ENCODE measurements around the gene OGFR. TPM values are rescaled to one million over a fixed set of nuclear protein-coding genes. Genes with fewer than 3 reads are reported as not detected.

OGFR gene
- total RNA-seq, 1 donor, result 33.7 TPM

DNA sequence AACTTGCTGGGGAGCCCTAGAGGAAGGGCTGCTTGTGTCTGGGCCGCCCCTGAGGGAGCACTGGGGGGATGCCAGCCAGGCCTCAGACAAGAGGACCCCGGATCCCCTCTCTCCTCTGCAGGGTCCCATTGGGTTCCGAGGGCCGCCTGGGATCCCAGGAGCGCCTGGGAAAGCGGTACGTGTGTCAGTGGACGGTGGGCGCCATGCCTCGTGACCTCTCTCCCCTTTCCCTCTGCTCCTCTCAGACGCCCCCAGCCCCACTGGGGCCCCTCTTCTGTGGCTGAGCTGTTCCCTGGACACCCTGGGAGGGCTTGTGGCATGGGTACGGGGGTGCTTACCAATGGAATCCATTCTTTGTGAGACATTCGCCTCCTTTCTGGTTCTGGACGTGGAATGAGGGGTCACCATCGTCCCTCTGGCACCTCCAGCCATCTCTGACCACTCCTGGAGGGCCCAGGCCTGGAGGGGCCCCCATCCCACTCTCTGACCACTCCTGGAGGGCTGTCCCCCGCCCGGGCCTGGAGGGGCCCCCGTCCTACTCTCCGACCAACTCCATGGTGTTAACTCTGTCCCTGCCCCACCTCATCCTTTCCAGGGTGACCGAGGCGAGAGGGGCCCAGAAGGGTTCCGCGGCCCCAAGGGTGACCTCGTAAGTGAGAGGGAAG lies 22.1 kb downstream of the OGFR start:
- no peak for DNase-seq (ENCODE audit: low read depth)

GRCh38 chr20:62827311-62828038 lies 22.8 kb downstream of the OGFR start:
- H3K4me3 ChIP-seq (ENCODE audit: low read depth, low read length), result no peak overlapping the region
- no peak for TF ChIP-seq CTCF (IDR thresholded peaks at IDR 0.05; ENCODE audit: insufficient read depth, low read depth, low read length)
- DNase-seq (ENCODE audit: low read depth), result no peak

More for the DNA sequence above, 22.1 kb downstream of the OGFR start:
- no peak for TF ChIP-seq CTCF (IDR thresholded peaks at IDR 0.05; ENCODE audit: insufficient read depth, low read depth, low read length)
- H3K4me3 ChIP-seq (ENCODE audit: low read depth, low read length), result no peak overlapping the region

- no peak overlapping the region for H3K4me3 ChIP-seq (ENCODE audit: low read depth, low read length)
- DNase-seq (ENCODE audit: low read depth), result no peak
- TF ChIP-seq CTCF (IDR thresholded peaks at IDR 0.05; ENCODE audit: insufficient read depth, low read depth, low read length), result no peak
Measured at GRCh38 chr20:62828051-62828450, 23.4 kb downstream of the OGFR start.

DNA sequence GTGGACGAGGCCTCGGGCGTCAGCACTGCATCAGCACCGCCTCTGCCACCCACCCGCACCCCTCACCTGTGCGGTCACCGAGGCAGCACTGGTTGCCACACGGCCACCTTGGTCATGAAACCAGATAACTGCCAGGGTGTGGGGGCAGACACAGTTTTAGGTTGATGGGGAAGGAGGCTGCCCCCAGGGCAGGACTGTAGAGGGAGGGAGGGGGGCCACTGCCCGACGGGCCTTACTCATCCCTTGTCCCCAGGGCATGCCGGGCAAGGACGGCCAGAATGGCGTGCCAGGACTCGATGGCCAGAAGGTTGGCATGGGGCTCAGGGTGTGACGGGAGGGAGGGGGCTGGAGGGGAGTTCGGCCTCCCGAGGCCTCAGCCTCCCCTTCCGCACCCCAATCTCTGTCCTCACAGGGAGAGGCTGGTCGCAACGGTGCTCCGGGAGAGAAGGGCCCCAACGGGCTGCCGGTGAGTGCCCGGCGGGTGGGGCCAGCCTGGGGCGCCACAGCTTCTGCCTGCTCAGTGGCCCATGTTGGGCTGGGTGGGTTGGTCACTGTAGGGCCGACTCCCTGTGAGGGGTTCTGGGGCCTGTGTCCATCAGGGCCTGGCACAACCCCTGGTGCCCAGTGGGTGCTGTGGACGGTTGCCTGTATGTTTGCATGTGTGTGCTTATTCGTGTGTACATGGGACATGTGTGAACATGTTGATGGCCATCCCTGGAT lies 24.0 kb downstream of the OGFR start:
- no peak for DNase-seq (ENCODE audit: low read depth)

GRCh38 chr20:62829231-62830230 lies 24.9 kb downstream of the OGFR start:
- no peak for DNase-seq (ENCODE audit: low read depth)
- no peak overlapping the region for H3K4me3 ChIP-seq (ENCODE audit: low read depth, low read length)
- no peak for TF ChIP-seq CTCF (IDR thresholded peaks at IDR 0.05; ENCODE audit: insufficient read depth, low read depth, low read length)

More for the DNA sequence above, 24.0 kb downstream of the OGFR start:
- H3K4me3 ChIP-seq (ENCODE audit: low read depth, low read length), result no peak overlapping the region
- no peak for TF ChIP-seq CTCF (IDR thresholded peaks at IDR 0.05; ENCODE audit: insufficient read depth, low read depth, low read length)

- no peak for DNase-seq (ENCODE audit: low read depth)
- H3K4me3 ChIP-seq (ENCODE audit: low read depth, low read length), result no peak overlapping the region
- TF ChIP-seq CTCF (IDR thresholded peaks at IDR 0.05; ENCODE audit: insufficient read depth, low read depth, low read length), result no peak
Measured at GRCh38 chr20:62830251-62830650, 25.6 kb downstream of the OGFR start.
